SK-N-DZ (cell line): Measurements from ENCODE around the gene SLC38A10.
A peak's percentile ranks its signal among the peaks of the same experiment; 100 is the strongest.

Experiments used
- DNase-seq: peaks from one replicate; pipeline ENCODE4 v3.0.0-alpha.2; 2015; ENCODE audit warnings: low spot score

Gene SLC38A10

DNA sequence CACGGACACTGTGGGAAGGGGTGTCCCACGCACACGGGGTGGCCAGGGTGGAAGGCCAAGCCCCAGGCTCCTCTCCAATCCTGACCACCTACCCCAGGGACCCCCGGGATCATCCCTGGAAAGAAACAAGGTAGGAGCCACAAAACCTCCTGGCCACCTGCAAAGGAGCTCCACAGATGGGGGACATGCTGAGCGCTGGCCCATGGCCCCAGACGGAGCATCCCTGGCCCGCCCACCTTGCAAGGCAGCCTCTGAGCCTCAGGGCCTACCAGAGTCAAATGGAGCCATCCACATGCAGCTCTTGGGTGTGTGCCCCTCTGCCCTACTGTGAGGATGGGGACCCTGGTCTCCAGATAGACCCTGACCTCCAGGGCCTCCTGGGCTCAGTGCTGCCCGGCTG, 16.3 kb downstream of the SLC38A10 start:
- no peak for DNase-seq

GRCh38 chr17:81277946-81278693, 17.0 kb downstream of the SLC38A10 start:
- no peak for DNase-seq

- DNase-seq, result no peak
These were observed 17.7 kb downstream of the SLC38A10 start for GRCh38 chr17:81277421-81277820.

- DNase-seq, result no peak
These were observed 18.3 kb downstream of the SLC38A10 start for GRCh38 chr17:81276781-81277180.

DNA sequence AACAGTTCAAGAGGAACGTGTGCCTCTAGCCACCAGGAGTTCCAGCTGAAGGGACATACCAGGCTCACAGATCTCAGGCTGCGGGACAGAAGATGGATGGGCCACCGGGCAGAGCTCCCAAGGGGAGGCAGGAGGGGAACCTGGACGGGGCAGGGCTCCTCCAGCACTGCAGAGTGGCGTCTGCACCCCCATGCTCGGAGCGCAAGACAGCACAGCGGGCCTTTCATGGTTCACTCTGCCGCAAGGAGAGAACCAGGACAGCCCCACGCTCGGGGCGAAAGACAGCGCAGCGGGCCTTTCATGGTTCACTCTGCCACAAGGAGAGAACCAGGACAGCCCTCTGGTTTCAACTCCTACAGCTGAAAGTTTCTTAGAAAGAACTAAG, 20.6 kb downstream of the SLC38A10 start:
- DNase-seq, result no peak

- no peak for DNase-seq
These were observed 21.2 kb downstream of the SLC38A10 start for GRCh38 chr17:81273698-81274470.

DNA sequence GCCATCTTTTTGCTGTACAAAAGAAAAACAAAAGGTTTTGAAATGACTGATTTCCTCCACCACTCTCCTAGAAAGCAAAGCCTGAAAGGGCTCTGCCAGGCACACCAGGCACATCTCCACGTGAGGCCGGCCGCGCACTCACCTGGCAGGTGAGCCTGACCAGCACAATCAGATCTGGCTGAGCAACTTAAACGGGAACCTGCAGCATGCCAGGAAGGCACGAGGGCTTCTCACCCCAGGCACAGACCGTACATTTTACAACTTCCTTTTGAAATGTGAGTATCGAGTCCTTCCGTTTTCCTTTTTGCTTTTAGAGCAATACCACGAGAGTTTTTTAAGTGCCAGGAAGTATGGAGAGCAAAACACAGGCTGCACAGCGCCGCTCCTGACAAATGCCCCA, 22.5 kb downstream of the SLC38A10 start:
- no peak for DNase-seq

GRCh38 chr17:81271226-81271625, 23.9 kb downstream of the SLC38A10 start:
- DNase-seq, result no peak

- no peak for DNase-seq
These were observed 24.8 kb downstream of the SLC38A10 start for GRCh38 chr17:81270279-81270678.

GRCh38 chr17:81267390-81268067, 27.6 kb downstream of the SLC38A10 start:
- no peak for DNase-seq

GRCh38 chr17:81265576-81265975, 29.5 kb downstream of the SLC38A10 start:
- no peak for DNase-seq

DNA sequence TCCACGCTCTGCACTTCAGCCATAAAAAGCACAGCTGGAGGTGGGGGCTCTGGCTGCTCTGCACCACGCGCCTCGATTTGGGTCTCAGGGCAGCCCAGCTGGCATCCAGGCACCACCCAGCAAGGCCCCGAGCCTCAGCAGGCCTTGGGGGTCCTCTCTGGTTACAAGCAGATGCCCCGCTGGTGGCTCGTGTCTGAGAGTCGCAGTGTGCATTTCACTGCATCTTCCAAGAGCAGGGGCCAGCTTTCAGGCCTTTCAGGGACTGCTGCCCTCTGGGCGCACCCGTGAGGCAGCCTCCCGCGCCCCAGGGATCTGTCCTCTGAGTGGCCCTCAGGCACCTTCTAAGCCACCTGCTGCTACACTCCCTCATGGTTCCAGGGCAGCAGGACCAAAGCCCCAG, 30.5 kb downstream of the SLC38A10 start:
- no peak for DNase-seq

DNA sequence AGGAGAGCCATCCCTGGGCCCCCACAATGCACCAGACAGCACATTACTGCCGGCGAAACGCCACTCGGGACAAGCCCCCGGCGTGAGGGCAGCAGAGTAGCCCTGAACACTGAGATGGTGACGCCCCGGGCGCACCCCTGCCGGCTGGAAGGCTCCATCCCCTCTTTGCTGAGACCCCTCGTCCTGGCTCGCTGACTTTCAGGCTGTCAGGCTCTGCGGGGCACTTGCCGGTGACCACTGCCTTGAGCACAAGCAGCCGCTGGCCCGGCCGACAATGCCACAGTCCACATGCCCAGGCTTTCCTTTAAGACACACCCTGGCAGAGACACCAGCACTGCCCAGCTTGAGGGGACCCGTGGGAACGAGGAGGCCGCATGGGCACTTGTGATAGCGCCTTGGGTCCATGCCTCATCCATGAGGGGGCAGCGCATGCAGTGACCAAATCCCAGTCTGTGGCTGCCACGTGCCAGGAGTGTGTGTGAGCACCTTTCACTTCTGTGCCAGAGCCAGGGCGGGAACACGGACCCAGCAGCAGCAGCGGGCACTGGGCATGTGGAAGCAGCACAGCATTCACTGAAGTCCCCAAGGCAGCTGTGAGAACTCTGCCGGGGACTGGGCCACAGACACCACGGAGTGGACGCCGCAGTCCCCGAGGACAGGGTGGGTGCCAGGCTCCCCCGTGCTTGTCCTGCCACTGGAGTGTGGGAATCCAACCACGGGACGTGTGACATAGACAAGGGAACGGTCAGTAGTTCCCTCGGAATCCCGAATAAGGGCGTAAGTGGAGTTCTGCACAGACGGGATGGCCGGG, 31.5 kb downstream of the SLC38A10 start:
- no peak for DNase-seq

DNA sequence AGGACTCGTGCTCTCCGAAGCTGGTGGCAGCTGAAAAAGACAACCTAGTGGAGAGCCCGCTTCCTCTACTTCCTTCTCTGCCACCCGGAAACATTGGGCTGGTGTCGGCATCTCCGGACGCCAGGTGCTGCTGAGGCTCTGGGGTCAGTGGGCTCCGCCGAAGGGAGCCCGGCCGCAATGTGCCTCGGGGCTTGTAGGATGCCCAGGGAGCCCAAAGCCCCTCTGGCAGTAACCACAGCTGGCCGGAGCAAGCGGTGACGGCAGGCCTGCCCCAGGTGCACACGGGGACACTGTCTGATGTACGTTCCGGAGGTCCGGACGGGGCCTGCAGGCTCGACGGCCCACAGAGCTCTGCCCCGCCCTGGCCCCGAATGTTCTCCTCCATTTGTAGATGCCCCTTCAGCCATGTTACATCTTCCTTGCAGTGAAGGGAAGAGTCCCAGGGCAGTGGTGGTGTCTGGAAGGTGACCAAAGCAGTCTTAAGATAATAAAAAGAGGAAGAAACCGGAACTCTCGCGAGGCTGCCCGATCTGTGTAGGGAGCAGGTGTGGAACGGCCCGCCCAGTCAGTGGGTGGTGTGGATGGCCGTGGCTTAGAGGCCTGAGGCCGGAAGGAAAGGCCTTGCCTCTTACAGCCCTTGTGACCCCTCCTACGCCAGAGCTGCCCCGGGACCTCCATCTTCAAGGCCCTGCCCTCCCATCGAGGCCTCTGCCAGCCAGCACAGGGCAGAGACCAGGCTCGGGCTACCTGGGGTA, 33.3 kb downstream of the SLC38A10 start:
- no peak for DNase-seq

DNA sequence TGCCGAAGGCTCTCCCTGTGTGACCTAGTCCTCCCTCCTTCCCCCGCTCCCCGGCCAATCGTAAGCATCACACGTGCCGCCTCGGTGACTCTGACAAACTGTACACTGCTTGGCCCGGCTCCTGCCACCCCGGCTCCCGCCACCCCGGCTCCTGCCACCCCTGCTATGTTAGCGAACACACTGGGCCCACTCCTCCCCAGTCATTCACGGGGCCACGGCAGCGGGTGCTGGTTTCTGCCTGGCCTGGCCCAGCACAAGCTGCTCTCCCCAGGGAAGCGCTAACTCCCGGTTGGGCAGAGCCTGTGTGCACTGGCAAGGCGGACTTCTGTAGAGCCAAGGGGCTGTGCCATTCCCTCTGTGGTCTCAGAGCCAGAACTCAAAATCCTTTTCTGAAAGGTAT, 34.0 kb downstream of the SLC38A10 start:
- DNase-seq, result no peak

- DNase-seq, result no peak
These were observed 34.5 kb downstream of the SLC38A10 start for GRCh38 chr17:81260641-81261040.

GRCh38 chr17:81260171-81260570, 34.9 kb downstream of the SLC38A10 start:
- DNase-seq, result no peak

GRCh38 chr17:81259058-81259605, 36.0 kb downstream of the SLC38A10 start:
- no peak for DNase-seq

GRCh38 chr17:81258292-81258691, 36.8 kb downstream of the SLC38A10 start:
- peak; percentile 81 for DNase-seq

GRCh38 chr17:81257533-81257932, 37.6 kb downstream of the SLC38A10 start:
- DNase-seq, result no peak

DNA sequence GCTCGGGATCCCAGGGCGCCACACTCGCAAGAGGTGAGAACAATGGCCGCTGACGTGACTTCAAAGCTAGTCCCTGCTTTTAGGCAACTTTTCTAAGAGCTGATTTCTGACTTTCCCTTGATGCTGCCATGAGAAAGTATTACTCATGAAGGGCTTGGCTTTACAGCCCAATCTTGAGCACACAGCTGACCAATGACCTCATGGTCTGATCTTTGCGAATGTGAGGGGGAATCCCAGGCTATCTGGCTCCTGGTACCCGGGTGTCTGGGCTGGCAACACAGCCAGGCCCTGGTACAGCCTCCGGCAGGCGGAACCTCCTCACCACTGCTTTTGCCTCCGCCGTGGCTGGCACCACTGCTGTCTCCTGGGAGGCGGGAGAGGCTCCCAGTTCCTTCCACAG, 38.5 kb downstream of the SLC38A10 start:
- no peak for DNase-seq
